WTC11 (cell line): Measurements from ENCODE around the gene PER3. TPM values are rescaled to one million over a fixed set of nuclear protein-coding genes. Genes with fewer than 3 reads are reported as not detected.

Experiments
- ATAC-seq: fragments of 200-7000 bp; cut with Tn5 transposase; 2 replicates; pipeline ENCODE4 v1.10.0; 2021; ENCODE audit warnings: mild to moderate bottlenecking, moderate library complexity
- CTCF ChIA-PET: fragments of 300-600 bp; sonication (Branson Sonifier 250); formaldehyde crosslinking; loops from one replicate; lab custom pipeline; 2021; ENCODE audit warnings: antibody characterized with exemption; lab: Charles Lee
- POLR2A ChIA-PET: fragments of 350-600 bp; sonication (Branson Sonifier 250); formaldehyde crosslinking; loops from one replicate; lab custom pipeline; 2021; ENCODE audit warnings: antibody characterized with exemption; lab: Charles Lee
- DNase-seq: peaks from one replicate; pipeline ENCODE4 v3.0.0; 2021; ENCODE audit warnings: low spot score
- H3K27ac Mint-ChIP-seq: 2 replicates; pipeline ENCODE4 v1.8.0; 2021; ENCODE audit warnings: mixed read lengths
- H3K27me3 Mint-ChIP-seq: 2 replicates; pipeline ENCODE4 v1.8.0; 2021; ENCODE audit warnings: low read depth, mild to moderate bottlenecking, moderate library complexity, mixed read lengths
- H3K36me3 Mint-ChIP-seq: 2 replicates; pipeline ENCODE4 v1.8.0; 2021; ENCODE audit warnings: mixed read lengths
- H3K4me1 Mint-ChIP-seq: 2 replicates; pipeline ENCODE4 v1.8.0; 2022; ENCODE audit warnings: mixed read lengths
- H3K4me3 Mint-ChIP-seq: 2 replicates; pipeline ENCODE4 v1.8.0; 2021; ENCODE audit warnings: mild to moderate bottlenecking, moderate library complexity, mixed read lengths
- H3K9me3 Mint-ChIP-seq: 2 replicates; pipeline ENCODE4 v1.8.0; 2021; ENCODE audit warnings: mixed read lengths
- GTF2I ChIP-seq: fragments of 250-450 bp; sonication (Bioruptor Pico); conservative IDR thresholded peaks from 2 replicates; pipeline ENCODE4 v1.4.0; 2021; ENCODE audit warnings: mild to moderate bottlenecking
- KAT7 ChIP-seq: sonication (generic); formaldehyde crosslinking; IDR thresholded peaks from 2 replicates; pipeline ENCODE4 v1.8.1; 2023; ENCODE audit warnings: missing genetic modification reagents, mild to moderate bottlenecking, borderline replicate concordance
- MYBL2 ChIP-seq: sonication (generic); formaldehyde crosslinking; IDR thresholded peaks from 2 replicates; pipeline ENCODE4 v1.8.1; 2023; ENCODE audit warnings: mild to moderate bottlenecking, moderate library complexity, missing genetic modification reagents
- NFYB ChIP-seq: sonication (generic); formaldehyde crosslinking; conservative IDR thresholded peaks from 2 replicates; pipeline ENCODE4 v1.8.0; 2022; ENCODE audit warnings: low read depth, missing genetic modification reagents
- NR3C1 ChIP-seq: sonication (generic); formaldehyde crosslinking; conservative IDR thresholded peaks from 2 replicates; pipeline ENCODE4 v1.8.1; 2023; ENCODE audit warnings: low read depth, mild to moderate bottlenecking, missing genetic modification reagents
- OVOL2 ChIP-seq: fragments of 250-450 bp; sonication (Bioruptor Pico); IDR thresholded peaks from 2 replicates; pipeline ENCODE4 v1.9.0; 2021; ENCODE audit warnings: mild to moderate bottlenecking, borderline replicate concordance
- TP53 ChIP-seq: sonication (generic); formaldehyde crosslinking; IDR thresholded peaks from 2 replicates; pipeline ENCODE4 v1.8.1; 2023; ENCODE audit warnings: mild to moderate bottlenecking, missing genetic modification reagents
- ZNF121 ChIP-seq: sonication (generic); formaldehyde crosslinking; IDR thresholded peaks from 2 replicates; pipeline ENCODE4 v1.8.0; 2023; ENCODE audit warnings: missing genetic modification reagents
- ZNF263 ChIP-seq: sonication (generic); formaldehyde crosslinking; IDR thresholded peaks from 2 replicates; pipeline ENCODE4 v1.8.1; 2022; ENCODE audit warnings: low read depth, mild to moderate bottlenecking, moderate library complexity, missing genetic modification reagents
- total RNA-seq: library from RNA; stranded (reverse); gene quantifications from 3 replicates; pipeline ENCODE4 v1.2.3, GENCODE V29; 2021
- TF ChIP-seq, protein P1 (sequence below): fragments of 250-450 bp; sonication (Bioruptor Pico); IDR thresholded peaks from 2 replicates; pipeline ENCODE4 v1.8.0; 2021; ENCODE audit warnings: mild to moderate bottlenecking
- TF ChIP-seq, protein P2 (sequence below): sonication (generic); formaldehyde crosslinking; IDR thresholded peaks from 2 replicates; pipeline ENCODE4 v1.8.1; 2023; ENCODE audit warnings: mild to moderate bottlenecking, missing genetic modification reagents, borderline replicate concordance
- TF ChIP-seq, protein P3 (sequence below): sonication (generic); formaldehyde crosslinking; IDR thresholded peaks from 2 replicates; pipeline ENCODE4 v1.8.1; 2022; ENCODE audit warnings: low read depth, mild to moderate bottlenecking, moderate library complexity, missing genetic modification reagents, borderline replicate concordance
- TF ChIP-seq, protein P4 (sequence below): sonication (generic); formaldehyde crosslinking; IDR thresholded peaks from 2 replicates; pipeline ENCODE4 v1.8.1; 2023; ENCODE audit warnings: mild to moderate bottlenecking, moderate library complexity, missing genetic modification reagents
- TF ChIP-seq, protein P5 (sequence below): sonication (generic); formaldehyde crosslinking; IDR thresholded peaks from 2 replicates; pipeline ENCODE4 v1.8.1; 2023; ENCODE audit warnings: mild to moderate bottlenecking, missing genetic modification reagents
- TF ChIP-seq, protein P6 (sequence below): sonication (generic); formaldehyde crosslinking; IDR thresholded peaks from 2 replicates; pipeline ENCODE4 v1.8.0; 2022; ENCODE audit warnings: mild to moderate bottlenecking, missing genetic modification reagents
- TF ChIP-seq, protein P7 (sequence below): fragments of 250-450 bp; sonication (Bioruptor Pico); conservative IDR thresholded peaks from 2 replicates; pipeline ENCODE4 v1.9.0; 2021; ENCODE audit warnings: mild to moderate bottlenecking
- TF ChIP-seq, protein P8 (sequence below): fragments of 250-450 bp; sonication (Bioruptor Pico); IDR thresholded peaks from 2 replicates; pipeline ENCODE4 v2.1.2; 2022; ENCODE audit warnings: mild to moderate bottlenecking, moderate library complexity

The PER3 gene
- total RNA-seq, 1 experiment from 2014 or later = 8.5 TPM

DNA sequence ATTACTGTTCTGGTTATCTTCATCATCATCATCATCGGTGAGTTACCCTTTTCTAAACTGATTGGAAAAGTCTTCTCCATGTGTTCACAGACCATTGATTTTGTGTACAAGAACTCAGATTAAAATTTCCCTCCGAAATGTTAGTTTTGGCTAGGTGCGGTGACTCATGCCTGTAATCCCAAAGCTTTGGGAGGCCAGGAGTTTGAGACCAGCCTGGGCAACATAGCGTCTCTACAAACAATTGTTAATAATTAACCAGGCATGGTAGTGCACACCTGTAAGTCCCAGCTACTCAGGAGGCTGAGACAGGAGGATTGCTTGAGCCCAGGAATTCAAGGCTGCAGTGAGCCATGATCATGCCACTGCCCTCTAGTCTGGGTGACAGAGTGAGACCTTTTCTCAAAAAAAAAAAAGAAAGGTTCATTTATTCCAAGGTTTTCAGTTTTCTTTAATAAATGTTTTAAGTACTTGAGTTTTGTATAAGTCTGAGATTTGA is 5.9 kb upstream of the PER3 start:
- peaks cover 4% of the 10 kb centered on the region; the same call in 1 of the 2 replicates for H3K4me1 Mint-ChIP-seq
- TF ChIP-seq, protein P1, sequence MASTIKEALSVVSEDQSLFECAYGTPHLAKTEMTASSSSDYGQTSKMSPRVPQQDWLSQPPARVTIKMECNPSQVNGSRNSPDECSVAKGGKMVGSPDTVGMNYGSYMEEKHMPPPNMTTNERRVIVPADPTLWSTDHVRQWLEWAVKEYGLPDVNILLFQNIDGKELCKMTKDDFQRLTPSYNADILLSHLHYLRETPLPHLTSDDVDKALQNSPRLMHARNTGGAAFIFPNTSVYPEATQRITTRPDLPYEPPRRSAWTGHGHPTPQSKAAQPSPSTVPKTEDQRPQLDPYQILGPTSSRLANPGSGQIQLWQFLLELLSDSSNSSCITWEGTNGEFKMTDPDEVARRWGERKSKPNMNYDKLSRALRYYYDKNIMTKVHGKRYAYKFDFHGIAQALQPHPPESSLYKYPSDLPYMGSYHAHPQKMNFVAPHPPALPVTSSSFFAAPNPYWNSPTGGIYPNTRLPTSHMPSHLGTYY (CRISPR knock-in tag) = no peak
- TF ChIP-seq, protein P2, sequence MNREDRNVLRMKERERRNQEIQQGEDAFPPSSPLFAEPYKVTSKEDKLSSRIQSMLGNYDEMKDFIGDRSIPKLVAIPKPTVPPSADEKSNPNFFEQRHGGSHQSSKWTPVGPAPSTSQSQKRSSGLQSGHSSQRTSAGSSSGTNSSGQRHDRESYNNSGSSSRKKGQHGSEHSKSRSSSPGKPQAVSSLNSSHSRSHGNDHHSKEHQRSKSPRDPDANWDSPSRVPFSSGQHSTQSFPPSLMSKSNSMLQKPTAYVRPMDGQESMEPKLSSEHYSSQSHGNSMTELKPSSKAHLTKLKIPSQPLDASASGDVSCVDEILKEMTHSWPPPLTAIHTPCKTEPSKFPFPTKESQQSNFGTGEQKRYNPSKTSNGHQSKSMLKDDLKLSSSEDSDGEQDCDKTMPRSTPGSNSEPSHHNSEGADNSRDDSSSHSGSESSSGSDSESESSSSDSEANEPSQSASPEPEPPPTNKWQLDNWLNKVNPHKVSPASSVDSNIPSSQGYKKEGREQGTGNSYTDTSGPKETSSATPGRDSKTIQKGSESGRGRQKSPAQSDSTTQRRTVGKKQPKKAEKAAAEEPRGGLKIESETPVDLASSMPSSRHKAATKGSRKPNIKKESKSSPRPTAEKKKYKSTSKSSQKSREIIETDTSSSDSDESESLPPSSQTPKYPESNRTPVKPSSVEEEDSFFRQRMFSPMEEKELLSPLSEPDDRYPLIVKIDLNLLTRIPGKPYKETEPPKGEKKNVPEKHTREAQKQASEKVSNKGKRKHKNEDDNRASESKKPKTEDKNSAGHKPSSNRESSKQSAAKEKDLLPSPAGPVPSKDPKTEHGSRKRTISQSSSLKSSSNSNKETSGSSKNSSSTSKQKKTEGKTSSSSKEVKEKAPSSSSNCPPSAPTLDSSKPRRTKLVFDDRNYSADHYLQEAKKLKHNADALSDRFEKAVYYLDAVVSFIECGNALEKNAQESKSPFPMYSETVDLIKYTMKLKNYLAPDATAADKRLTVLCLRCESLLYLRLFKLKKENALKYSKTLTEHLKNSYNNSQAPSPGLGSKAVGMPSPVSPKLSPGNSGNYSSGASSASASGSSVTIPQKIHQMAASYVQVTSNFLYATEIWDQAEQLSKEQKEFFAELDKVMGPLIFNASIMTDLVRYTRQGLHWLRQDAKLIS (CRISPR knock-in tag) = no peak
- TF ChIP-seq TP53 (CRISPR knock-in tag) = no peak
- TF ChIP-seq OVOL2 (CRISPR knock-in tag) = no peak
- no peak for TF ChIP-seq MYBL2 (CRISPR knock-in tag)
- TF ChIP-seq, protein P3, sequence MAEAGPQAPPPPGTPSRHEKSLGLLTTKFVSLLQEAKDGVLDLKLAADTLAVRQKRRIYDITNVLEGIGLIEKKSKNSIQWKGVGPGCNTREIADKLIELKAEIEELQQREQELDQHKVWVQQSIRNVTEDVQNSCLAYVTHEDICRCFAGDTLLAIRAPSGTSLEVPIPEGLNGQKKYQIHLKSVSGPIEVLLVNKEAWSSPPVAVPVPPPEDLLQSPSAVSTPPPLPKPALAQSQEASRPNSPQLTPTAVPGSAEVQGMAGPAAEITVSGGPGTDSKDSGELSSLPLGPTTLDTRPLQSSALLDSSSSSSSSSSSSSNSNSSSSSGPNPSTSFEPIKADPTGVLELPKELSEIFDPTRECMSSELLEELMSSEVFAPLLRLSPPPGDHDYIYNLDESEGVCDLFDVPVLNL = no peak
- TF ChIP-seq GTF2I = no peak
- no peak for TF ChIP-seq NFYB (CRISPR knock-in tag)
- TF ChIP-seq, protein P4, sequence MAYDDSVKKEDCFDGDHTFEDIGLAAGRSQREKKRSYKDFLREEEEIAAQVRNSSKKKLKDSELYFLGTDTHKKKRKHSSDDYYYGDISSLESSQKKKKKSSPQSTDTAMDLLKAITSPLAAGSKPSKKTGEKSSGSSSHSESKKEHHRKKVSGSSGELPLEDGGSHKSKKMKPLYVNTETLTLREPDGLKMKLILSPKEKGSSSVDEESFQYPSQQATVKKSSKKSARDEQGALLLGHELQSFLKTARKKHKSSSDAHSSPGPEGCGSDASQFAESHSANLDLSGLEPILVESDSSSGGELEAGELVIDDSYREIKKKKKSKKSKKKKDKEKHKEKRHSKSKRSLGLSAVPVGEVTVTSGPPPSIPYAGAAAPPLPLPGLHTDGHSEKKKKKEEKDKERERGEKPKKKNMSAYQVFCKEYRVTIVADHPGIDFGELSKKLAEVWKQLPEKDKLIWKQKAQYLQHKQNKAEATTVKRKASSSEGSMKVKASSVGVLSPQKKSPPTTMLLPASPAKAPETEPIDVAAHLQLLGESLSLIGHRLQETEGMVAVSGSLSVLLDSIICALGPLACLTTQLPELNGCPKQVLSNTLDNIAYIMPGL = no peak
- TF ChIP-seq, protein P5, sequence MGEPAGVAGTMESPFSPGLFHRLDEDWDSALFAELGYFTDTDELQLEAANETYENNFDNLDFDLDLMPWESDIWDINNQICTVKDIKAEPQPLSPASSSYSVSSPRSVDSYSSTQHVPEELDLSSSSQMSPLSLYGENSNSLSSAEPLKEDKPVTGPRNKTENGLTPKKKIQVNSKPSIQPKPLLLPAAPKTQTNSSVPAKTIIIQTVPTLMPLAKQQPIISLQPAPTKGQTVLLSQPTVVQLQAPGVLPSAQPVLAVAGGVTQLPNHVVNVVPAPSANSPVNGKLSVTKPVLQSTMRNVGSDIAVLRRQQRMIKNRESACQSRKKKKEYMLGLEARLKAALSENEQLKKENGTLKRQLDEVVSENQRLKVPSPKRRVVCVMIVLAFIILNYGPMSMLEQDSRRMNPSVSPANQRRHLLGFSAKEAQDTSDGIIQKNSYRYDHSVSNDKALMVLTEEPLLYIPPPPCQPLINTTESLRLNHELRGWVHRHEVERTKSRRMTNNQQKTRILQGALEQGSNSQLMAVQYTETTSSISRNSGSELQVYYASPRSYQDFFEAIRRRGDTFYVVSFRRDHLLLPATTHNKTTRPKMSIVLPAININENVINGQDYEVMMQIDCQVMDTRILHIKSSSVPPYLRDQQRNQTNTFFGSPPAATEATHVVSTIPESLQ = no peak
- TF ChIP-seq, protein P6, sequence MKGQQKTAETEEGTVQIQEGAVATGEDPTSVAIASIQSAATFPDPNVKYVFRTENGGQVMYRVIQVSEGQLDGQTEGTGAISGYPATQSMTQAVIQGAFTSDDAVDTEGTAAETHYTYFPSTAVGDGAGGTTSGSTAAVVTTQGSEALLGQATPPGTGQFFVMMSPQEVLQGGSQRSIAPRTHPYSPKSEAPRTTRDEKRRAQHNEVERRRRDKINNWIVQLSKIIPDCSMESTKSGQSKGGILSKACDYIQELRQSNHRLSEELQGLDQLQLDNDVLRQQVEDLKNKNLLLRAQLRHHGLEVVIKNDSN (CRISPR knock-in tag) = no peak
- TF ChIP-seq ZNF121 = no peak
- TF ChIP-seq KAT7 (CRISPR knock-in tag) = no peak
- TF ChIP-seq, protein P7, sequence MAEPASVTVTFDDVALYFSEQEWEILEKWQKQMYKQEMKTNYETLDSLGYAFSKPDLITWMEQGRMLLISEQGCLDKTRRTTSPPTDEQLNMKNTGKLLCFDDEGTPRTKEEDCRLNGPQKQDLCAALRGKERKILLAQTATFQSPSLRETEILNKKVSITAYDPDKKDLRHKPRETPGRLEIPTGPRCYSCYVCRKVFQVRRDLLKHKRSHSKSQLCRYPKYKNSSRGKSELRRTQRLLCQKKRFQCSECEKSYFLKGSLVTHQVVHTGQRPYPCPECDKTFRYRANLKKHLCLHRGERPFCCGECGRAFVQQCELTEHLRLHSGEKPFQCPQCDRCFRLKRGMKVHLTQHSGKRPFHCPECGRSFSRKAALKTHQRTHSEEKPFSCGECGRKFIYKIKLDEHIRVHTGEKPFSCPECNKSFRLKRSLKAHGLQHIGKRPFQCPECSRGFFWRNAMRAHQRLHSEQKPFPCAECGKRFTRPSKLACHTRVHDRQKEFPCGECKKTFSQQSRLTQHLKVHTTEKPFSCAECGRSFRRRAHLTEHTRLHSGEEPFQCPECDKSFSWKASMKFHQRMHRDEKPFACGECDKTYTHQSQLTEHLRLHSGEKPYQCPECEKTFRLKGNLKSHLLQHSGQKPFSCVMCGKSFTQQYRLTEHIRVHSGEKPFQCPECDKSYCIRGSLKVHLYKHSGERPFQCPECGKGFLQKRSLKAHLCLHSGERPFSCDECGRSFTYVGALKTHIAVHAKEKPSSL (CRISPR knock-in tag) = no peak
- no peak for TF ChIP-seq NR3C1 (CRISPR knock-in tag)
- TF ChIP-seq, protein P8, sequence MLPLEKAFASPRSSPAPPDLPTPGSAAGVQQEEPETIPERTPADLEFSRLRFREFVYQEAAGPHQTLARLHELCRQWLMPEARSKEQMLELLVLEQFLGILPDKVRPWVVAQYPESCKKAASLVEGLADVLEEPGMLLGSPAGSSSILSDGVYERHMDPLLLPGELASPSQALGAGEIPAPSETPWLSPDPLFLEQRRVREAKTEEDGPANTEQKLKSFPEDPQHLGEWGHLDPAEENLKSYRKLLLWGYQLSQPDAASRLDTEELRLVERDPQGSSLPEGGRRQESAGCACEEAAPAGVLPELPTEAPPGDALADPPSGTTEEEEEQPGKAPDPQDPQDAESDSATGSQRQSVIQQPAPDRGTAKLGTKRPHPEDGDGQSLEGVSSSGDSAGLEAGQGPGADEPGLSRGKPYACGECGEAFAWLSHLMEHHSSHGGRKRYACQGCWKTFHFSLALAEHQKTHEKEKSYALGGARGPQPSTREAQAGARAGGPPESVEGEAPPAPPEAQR = no peak
- TF ChIP-seq ZNF263 (CRISPR knock-in tag) = no peak
- no peaks in the 10 kb centered on the region; the same call in 1 of the 2 replicates for H3K27me3 Mint-ChIP-seq
- ATAC-seq (no peak), DNase-seq (no peak)
- ChIA-PET CTCF (no interaction called here), POLR2A (no interaction called here)
- no peaks in the 10 kb centered on the region for H3K9me3 Mint-ChIP-seq
- peaks cover 46% of the 10 kb centered on the region for H3K36me3 Mint-ChIP-seq
- no peak overlapping the region for H3K4me3 Mint-ChIP-seq
- no peak overlapping the region for H3K27ac Mint-ChIP-seq
